ENCODE measurements around the gene SSBP1.
"Not testable (repeated sequence)": the region's sequence is repeated elsewhere in the genome, so short reads cannot be mapped to it uniquely, and the experiment has no call there.

The SSBP1 gene, protein sequence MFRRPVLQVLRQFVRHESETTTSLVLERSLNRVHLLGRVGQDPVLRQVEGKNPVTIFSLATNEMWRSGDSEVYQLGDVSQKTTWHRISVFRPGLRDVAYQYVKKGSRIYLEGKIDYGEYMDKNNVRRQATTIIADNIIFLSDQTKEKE

GRCh38 chr7:141737836-141738591, at the start of gene SSBP1:
Gene SSBP1 (plus strand): TSS chr7:141738358. CDS start chr7:141739167, 809 bp downstream.
- TF ChIP-seq, protein P1, sequence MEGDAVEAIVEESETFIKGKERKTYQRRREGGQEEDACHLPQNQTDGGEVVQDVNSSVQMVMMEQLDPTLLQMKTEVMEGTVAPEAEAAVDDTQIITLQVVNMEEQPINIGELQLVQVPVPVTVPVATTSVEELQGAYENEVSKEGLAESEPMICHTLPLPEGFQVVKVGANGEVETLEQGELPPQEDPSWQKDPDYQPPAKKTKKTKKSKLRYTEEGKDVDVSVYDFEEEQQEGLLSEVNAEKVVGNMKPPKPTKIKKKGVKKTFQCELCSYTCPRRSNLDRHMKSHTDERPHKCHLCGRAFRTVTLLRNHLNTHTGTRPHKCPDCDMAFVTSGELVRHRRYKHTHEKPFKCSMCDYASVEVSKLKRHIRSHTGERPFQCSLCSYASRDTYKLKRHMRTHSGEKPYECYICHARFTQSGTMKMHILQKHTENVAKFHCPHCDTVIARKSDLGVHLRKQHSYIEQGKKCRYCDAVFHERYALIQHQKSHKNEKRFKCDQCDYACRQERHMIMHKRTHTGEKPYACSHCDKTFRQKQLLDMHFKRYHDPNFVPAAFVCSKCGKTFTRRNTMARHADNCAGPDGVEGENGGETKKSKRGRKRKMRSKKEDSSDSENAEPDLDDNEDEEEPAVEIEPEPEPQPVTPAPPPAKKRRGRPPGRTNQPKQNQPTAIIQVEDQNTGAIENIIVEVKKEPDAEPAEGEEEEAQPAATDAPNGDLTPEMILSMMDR (IDR thresholded peaks at IDR 0.05; ENCODE audit: extremely low read depth, missing control alignments): peak; percentile 55
- peak; percentile 81 for DNase-seq (ENCODE audit: low spot score)

GRCh38 chr7:141689072-141689825, 48.9 kb upstream of the SSBP1 start:
- not testable (repeated sequence) for DNase-seq (ENCODE audit: low spot score)

DNA sequence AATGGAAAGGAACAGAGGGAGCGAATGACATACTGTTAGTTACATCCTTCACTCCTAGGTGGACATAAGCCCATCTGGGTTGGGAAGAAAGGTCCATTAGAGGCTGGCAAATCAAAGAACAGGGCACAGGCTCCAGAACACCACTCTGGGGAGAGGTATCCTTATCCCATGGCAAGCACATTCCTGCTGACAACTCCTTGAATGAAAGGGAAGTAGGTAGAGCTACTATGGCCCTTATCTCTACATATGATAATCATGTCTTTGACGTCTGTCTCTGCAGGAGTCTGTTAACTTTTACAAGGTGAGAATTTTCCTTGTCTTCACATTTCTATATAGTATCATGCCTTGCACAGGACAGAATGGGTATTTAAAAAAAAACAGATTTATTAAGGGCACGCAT, 46.6 kb upstream of the SSBP1 start:
- TF ChIP-seq, protein P1 (IDR thresholded peaks at IDR 0.05; ENCODE audit: extremely low read depth, missing control alignments): no peak
- no peak for DNase-seq (ENCODE audit: low spot score)

DNA sequence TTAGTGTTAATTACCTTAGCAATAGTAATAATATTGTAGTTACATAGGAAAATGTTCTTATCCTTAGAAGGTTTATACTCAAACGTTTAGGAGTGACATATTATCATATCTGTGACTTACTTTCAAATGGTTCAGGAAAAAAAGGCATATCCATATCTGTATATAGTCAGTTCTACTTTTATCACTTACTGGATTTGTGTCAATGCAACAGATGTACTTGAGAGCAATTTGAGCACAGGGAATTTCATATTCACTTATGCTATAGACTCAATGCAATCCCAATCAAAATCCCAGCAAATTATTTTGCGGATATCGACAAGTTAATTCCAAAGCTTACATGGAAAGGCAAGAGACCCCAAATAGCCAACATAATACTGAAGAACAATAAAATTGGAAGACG, 46.2 kb upstream of the SSBP1 start:
- TF ChIP-seq, protein P1 (IDR thresholded peaks at IDR 0.05; ENCODE audit: extremely low read depth, missing control alignments): no peak
- no peak for DNase-seq (ENCODE audit: low spot score)

DNA sequence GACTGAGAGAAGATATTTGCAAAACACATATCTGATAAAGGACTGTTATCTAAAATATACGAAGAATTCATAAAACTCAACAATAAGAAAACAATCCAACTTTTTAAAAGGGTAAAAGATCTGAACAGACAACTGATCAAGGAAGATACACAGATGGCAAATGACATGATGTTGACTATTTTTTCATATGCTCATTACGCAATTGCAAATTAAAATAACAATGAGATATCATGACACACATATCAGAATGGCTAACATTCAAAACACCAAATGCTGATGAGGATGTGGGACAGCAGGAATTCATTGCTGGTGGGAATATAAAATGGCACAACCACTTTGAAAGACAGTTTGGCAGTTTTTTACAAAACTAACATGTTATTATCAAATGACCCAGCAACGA, 45.1 kb upstream of the SSBP1 start:
- TF ChIP-seq, protein P1 (IDR thresholded peaks at IDR 0.05; ENCODE audit: extremely low read depth, missing control alignments): no peak
- DNase-seq (ENCODE audit: low spot score): no peak

DNA sequence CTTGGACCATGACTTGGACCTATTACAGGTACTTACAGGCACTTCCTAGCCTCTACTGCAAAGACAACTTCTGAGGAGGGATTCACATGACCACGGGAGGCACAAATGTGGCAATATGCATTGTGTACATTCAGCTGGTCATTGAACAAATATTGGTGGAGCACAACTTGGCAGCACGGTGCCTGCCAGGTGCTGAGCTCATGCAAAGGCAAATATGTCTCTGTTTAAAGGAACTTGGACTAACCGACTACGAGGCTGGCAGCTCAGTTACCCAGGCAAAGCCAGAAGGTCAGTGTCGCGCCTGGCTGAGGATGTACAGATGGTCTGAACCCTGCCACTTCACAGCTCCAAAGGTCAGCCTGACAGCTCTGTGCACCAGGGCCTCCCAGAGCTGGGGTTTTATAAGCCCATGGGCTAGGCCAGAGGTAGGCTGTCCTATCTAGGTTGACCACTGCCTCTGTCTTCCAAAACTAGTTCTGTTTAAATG, 42.3 kb upstream of the SSBP1 start:
- no peak for DNase-seq (ENCODE audit: low spot score)
- TF ChIP-seq, protein P1 (IDR thresholded peaks at IDR 0.05; ENCODE audit: extremely low read depth, missing control alignments): no peak

GRCh38 chr7:141696348-141696747, 41.8 kb upstream of the SSBP1 start:
- TF ChIP-seq, protein P1 (IDR thresholded peaks at IDR 0.05; ENCODE audit: extremely low read depth, missing control alignments): no peak
- DNase-seq (ENCODE audit: low spot score): no peak
